Cardiac muscle cell (in vitro differentiated cells and primary cell): ENCODE measurements around the gene GRM4. TPM values are rescaled to one million over a fixed set of nuclear protein-coding genes. Genes with fewer than 3 reads are reported as not detected.

Experiments
- DNase-seq, 2 donors: peaks; one replicate each; pipeline versions ENCODE4 v3.0.0 to v3.0.0-alpha.2; 2010 to 2017; ENCODE audit warnings: low read depth in 1 of 2, low spot score in 1 of 2
- H3K27ac ChIP-seq: fragments of 200-600 bp; sonication (generic); 2 replicates; pipeline ENCODE4 v1.5.1; 2016
- H3K27me3 ChIP-seq: fragments of 200-600 bp; sonication (generic); 2 replicates; pipeline ENCODE4 v1.6.0; 2016; ENCODE audit warnings: control low read depth
- H3K36me3 ChIP-seq: fragments of 200-600 bp; sonication (generic); 2 replicates; pipeline ENCODE4 v1.5.1; 2016; ENCODE audit warnings: control low read depth
- H3K4me1 ChIP-seq: fragments of 200-600 bp; sonication (generic); 2 replicates; pipeline ENCODE4 v1.8.1; 2017; ENCODE audit warnings: low read depth, mild to moderate bottlenecking, mixed run types
- H3K4me3 ChIP-seq: fragments of 200-600 bp; sonication (generic); 2 replicates; pipeline ENCODE4 v1.5.1; 2016; ENCODE audit warnings: mild to moderate bottlenecking
- H3K9me3 ChIP-seq: fragments of 200-600 bp; sonication (generic); 2 replicates; pipeline ENCODE4 v1.5.1; 2017; ENCODE audit warnings: low read depth, mild to moderate bottlenecking, control low read depth
- CTCF ChIP-seq: IDR thresholded peaks from 2 replicates; pipeline ENCODE4 v1.5.1; 2012; ENCODE audit warnings: low read depth, mild to moderate bottlenecking, low read length
- polyA plus RNA-seq: library from polyadenylated mRNA; unstranded; fragments of >200 nt; fragmentation: Nextera tagmentation; extraction: Ambion mirVana; gene quantifications from 2 replicates; pipeline ENCODE4 v1.2.1, GENCODE V29; 2016
- total RNA-seq: library from RNA; depleted of rRNA; stranded (reverse); fragments of >200 nt; gene quantifications from 2 replicates; pipeline ENCODE4 v1.2.3, GENCODE V29; 2016

The GRM4 gene
- total and polyA plus RNA-seq, 2 experiments from 2014 or later, result 0.31 to 0.42 TPM

DNA sequence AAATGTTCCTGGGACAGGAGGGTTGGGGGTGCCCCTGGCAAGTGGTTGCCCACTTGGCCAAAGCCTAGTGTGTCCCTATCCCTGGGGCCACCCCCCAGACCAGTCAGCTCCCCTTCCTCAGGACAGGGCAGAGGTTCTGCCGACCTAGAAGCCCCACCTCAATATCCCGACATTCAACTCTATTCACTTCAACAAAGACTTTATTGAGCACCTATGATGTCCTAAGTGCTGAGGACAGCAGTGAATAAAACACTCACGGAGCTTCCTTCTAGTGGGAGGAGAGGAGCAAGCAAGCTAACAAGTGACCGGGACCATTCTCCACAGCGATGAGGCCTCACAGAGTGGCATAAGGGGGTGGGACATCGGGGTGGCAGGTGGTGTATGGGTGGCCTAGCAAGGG lies 52.7 kb downstream of the GRM4 start:
- H3K27ac ChIP-seq, result no peak overlapping the region
- no peak for TF ChIP-seq CTCF
- H3K9me3 ChIP-seq, result no peaks in the 10 kb centered on the region
- H3K4me3 ChIP-seq, result no peak overlapping the region
- no peaks in the 10 kb centered on the region for H3K36me3 ChIP-seq
- no peaks in the 10 kb centered on the region for H3K4me1 ChIP-seq
- DNase-seq, result no peak
- H3K27me3 ChIP-seq, result no peaks in the 10 kb centered on the region

DNA sequence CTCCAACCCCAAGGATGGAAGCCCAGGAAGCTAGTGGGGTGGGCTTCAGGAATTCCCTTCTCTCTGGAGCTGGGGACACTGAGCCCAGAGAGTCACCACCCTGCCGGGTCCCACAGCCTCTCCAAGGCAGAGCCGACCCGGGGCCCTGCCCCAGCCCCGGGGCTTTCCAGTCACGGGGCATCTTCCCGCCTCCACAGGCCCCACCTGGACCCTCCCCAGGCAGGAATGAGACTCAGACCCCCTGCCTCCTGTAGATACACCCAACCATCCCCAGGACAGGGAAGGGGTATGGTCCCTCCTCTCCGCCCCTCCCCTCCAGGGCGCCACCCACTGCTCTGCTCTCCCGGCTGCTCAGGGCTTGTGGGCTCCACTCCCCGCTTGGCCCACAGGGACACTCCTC lies 53.3 kb downstream of the GRM4 start:
- Histone ChIP-seq H3K4me3 (no peak overlapping the region), H3K4me1 (no peaks in the 10 kb centered on the region), H3K27me3 (no peaks in the 10 kb centered on the region), H3K36me3 (no peaks in the 10 kb centered on the region), H3K27ac (no peak overlapping the region), H3K9me3 (no peaks in the 10 kb centered on the region)
- DNase-seq, result no peak
- no peak for TF ChIP-seq CTCF

- DNase-seq, result no peak
- no peak overlapping the region for H3K4me3 ChIP-seq
- no peaks in the 10 kb centered on the region for H3K4me1 ChIP-seq
- no peak for TF ChIP-seq CTCF
- no peaks in the 10 kb centered on the region for H3K9me3 ChIP-seq
- no peaks in the 10 kb centered on the region for H3K36me3 ChIP-seq
- no peaks in the 10 kb centered on the region for H3K27me3 ChIP-seq
- no peak overlapping the region for H3K27ac ChIP-seq
Observed at GRCh38 chr6:34090935-34091334, 55.0 kb downstream of the GRM4 start.

DNA sequence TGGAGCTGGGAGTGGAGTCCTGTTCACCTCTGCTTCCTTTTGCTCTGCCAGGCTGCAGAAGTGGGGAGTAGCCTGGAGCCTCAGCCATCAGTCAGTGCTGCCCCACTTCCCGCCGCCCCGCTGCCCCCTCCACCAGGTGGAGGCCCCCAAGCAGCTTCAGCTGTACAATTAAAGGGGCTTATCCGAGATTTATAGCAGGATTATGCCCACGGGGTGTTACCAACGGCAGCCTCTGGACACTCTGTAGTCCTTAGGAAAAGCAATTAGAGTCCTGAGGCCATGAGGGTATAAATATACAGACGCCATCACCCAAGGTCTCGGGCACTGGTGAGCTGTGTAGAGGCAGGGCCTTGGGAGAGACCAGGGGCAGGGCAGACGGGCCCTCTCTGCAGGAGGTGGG lies 55.4 kb downstream of the GRM4 start:
- no peak for TF ChIP-seq CTCF

DNA sequence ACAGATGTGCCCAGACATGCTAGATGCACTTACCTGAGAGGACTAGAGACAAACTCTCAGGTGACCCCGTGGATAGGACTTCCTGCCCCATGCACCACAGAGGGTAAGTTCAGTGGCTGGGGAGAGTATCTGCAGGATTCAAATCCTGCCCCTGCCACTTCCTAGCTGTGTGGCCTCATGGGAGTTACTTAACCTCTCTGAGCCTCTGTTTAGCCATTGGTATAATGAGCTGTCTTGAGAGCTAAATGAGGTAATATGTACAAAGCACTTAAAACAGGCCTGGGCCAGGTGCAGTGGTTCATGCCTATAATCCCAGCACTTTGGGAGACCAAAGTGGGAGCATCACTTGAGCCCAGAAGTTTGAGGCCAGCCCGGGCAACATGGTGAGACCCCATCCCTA lies 59.3 kb downstream of the GRM4 start:
- H3K4me3 ChIP-seq, result no peak overlapping the region
- H3K27ac ChIP-seq, result no peak overlapping the region
- no peaks in the 10 kb centered on the region for H3K27me3 ChIP-seq
- DNase-seq, result no peak
- H3K4me1 ChIP-seq, result peaks cover 4% of the 10 kb centered on the region
- TF ChIP-seq CTCF, result no peak
- no peaks in the 10 kb centered on the region for H3K36me3 ChIP-seq
- H3K9me3 ChIP-seq, result no peaks in the 10 kb centered on the region

More for the DNA sequence above, 55.4 kb downstream of the GRM4 start:
- H3K36me3 ChIP-seq, result no peaks in the 10 kb centered on the region
- no peaks in the 10 kb centered on the region for H3K27me3 ChIP-seq
- no peaks in the 10 kb centered on the region for H3K4me1 ChIP-seq
- H3K4me3 ChIP-seq, result no peak overlapping the region
- no peak overlapping the region for H3K27ac ChIP-seq
- DNase-seq, result no peak
- H3K9me3 ChIP-seq, result no peaks in the 10 kb centered on the region

GRCh38 chr6:34085453-34086170 lies 60.3 kb downstream of the GRM4 start:
- H3K27me3 ChIP-seq, result no peaks in the 10 kb centered on the region
- H3K9me3 ChIP-seq, result no peaks in the 10 kb centered on the region
- H3K36me3 ChIP-seq, result no peaks in the 10 kb centered on the region
- no peak for TF ChIP-seq CTCF
- H3K4me1 ChIP-seq, result peaks cover 4% of the 10 kb centered on the region
- no peak overlapping the region for H3K4me3 ChIP-seq
- DNase-seq, result no peak
- H3K27ac ChIP-seq, result no peak overlapping the region
